Measurements from ENCODE around the gene C1QTNF2.

C1QTNF2 gene

GRCh38 chr5:160371294-160371693, 868 bp upstream of the C1QTNF2 start:
- DNase-seq: no peak

DNA sequence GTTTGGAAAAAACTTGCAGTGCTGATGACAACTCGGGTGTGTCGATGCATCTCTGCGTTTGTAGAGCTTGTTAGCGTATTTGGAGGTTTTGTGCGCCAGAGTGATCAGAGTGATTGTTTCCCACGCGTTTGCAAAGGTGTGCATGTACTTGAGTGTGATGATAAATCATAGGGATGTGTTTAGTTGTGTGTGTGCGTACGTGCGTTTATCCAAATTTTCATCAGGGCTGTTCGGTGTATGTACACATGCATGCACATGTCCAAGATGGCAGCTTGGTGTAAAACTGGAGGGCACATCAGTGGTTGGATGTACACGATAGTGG, 248 bp upstream of the C1QTNF2 start:
- no peak for DNase-seq

- no peak for DNase-seq
Measured at GRCh38 chr5:160367885-160368284, 2.5 kb downstream of the C1QTNF2 start.

DNA sequence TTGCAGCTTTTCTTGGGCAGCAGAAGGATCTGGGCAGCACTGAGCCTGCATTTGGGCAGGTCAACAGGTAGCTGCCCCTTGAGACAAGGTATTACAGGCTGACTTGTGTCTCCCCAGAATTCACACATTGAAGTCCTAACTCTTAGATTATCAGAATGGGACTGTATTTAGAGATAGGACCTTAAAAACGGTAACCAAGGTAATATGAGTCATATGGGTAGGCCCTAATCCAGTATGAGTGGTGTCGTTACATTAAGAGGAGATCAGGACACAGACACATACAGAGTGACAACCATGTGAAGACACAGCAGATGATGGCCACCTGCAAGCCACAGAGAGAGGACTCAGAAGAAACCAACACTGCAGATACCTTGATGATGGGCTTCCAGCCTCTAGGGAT, 3.2 kb downstream of the C1QTNF2 start:
- DNase-seq: no peak

DNA sequence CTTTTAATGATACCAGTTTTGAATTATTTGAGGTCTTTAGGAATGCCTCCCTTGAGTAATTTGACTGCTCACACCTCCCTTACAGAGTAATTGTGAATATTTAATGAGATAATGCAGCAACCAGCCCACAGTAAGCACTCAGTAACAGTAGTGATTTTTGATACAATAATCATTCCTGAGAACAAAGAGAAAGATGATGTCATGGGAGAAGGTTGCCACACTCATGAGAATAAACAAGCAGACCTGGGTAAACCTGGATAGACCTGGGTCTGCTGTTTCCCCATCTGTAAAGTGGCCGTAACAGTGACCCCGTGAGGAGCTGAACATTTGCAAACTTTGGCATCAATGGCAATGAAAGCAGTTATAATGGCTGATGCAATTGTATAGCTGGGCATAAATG, 4.2 kb downstream of the C1QTNF2 start:
- DNase-seq: no peak

DNA sequence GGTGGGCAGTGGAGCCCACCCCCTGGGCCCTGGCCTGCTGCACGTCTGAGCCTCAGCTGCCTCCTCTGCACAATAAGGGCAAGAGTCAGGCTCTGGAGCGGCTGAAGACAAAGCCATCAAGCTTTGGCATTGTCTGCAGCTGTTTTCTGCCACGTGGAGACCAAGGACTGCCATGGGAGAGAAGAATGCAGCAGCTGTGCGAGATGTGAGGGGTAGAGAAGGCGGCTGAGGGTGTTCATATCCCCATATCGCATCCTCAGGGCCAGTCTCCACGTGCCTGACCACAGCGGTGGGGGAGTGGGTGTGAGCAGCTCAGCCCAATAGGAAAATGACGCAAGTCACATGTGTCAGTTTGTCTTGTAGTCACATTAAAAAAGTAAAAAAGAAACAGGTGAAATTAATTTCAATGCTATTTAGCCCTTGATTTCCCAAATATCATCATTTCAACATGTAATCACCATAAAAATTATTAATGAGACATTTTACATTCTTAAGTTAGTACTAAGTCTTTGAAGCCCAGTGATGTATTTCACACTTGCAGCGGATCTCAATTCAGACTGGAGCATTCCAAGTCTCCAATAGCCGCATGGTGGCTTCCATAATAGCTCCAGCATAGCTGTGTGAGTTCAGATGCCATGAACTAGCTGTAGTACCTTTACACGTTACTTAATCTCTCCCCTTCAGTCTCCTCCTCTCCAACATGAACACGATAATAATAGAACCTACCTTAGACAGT, 6.6 kb downstream of the C1QTNF2 start:
- DNase-seq: no peak

GRCh38 chr5:160363211-160363610, 7.2 kb downstream of the C1QTNF2 start:
- DNase-seq: no peak

GRCh38 chr5:160361624-160362228, 8.7 kb downstream of the C1QTNF2 start:
- DNase-seq: no peak

DNA sequence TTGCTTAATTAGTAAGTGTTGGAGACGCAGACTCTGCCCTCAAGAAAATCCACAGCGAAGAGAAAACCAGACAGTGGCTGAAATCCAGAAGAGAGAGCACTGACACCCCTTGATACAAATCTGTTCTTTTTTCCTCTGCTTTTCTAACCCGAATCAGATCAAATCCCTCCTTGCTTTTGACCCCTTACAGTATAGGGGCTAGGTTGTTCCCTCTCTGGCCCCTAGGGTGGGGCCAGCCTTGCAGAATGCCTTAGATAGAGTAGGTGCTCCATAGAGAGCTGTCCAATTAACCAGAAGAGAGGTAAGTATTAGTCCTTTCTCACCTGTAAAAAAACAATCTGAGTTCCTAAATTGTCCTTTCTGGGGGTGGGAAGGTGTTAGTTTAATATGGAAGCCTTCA, 10.1 kb downstream of the C1QTNF2 start:
- DNase-seq: no peak

GRCh38 chr5:160359816-160360215, 10.6 kb downstream of the C1QTNF2 start:
- DNase-seq: no peak

DNA sequence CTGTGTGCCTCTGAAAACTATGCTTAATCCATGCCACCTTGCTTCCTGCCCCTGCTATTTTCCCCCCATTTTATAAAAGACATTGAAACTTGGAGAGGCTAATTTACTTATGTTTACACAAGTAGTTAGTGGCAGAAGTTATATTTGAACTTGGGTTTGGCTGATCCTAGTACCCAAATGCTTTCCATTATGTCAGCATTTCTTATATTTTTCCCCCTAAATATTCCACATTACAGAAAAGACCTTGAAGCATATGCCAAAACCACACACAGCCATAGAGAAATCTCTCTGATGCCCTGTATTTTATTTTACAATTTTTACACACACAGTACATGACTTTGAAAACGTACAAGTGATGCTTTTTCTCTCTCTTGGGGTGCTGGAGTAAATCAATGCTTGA, 11.2 kb downstream of the C1QTNF2 start:
- DNase-seq: no peak

DNA sequence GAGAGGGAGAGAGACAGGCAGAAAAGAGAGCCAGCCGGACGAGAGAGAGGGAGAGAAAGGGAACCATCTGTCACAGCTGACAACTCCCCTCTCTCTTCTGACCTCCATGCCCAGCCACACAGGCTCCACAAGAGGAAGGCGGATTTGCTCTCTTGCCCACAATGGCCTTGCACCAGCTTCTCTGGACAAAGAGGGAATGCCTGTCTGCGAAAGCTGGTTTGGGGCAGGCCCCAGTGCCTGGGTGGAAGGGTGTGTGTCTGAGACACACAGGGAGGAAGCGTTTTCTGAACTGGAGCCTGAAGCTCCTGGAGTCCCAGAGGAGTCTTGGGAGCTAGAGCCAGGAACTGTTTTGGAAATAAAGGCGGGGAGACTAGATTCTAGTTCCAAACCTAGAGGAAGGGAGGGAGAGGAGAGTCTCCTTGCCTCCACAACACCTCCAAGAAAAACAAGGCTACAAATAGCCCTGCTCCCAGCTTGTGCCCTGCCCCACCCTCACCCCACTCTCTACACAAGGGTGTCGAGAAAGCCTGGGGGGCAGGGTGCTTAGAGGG, 12.5 kb downstream of the C1QTNF2 start:
- no peak for DNase-seq

DNA sequence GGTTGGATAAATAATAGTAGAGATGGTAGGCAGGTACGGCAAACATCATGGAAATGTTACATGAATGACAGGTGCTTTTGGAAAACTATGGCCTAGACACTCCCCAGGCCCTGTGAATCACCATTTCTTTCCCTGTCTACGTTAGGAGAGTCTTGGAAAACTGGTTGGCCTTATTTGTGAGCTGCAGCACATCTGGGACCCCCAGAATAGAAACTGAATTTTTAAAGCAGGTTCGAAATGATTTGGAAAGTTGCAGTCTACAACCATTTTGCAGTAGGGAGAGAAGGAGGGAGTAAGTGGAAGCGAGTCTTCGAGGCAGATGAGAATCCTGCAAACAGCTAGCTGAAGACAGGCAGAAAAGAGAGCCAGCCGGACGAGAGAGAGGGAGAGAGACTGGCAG, 13.0 kb downstream of the C1QTNF2 start:
- no peak for DNase-seq

- DNase-seq: no peak
Measured at GRCh38 chr5:160356550-160357347, 13.7 kb downstream of the C1QTNF2 start.

DNA sequence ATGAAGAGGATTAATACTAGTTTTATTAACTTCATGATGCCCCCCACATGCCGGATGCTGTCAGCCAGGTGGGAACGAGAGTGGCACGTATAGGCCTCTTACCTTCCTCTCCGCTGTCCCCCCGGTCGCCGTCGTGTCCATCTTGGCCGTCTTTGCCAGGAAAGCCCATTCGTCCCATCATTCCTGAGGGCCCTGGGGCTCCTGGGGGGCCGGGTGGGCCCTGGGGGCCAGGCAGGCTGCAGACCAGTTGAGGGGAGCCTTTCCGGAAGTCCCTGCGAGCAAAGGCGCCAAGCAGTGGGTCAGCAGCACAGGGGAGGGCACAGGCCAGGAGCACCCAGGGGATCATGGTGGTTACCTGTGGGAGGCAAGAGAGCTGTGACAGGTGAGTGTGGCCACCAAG, 15.8 kb downstream of the C1QTNF2 start:
- DNase-seq: no peak

GRCh38 chr5:160353379-160353778, 17.0 kb downstream of the C1QTNF2 start:
- no peak for DNase-seq

DNA sequence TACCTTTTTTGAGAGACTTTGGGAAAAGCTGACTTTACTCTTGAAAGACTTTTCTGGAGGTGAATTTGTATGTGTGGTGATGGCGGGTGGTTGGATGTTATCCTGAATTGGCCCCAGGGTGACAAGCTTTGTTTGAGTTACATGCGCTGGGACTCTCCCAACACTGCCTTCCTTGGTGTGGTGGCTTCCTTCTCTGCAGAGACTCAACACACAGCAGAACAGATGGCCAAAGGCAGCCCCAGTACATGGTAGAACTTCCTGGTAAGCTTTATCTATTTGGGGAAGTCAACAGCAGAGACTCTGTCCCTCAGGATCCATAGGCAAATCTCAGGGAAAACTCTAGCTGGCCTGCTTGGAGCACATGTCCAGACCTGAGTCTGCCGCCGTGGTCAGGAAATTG, 18.1 kb downstream of the C1QTNF2 start:
- no peak for DNase-seq

DNA sequence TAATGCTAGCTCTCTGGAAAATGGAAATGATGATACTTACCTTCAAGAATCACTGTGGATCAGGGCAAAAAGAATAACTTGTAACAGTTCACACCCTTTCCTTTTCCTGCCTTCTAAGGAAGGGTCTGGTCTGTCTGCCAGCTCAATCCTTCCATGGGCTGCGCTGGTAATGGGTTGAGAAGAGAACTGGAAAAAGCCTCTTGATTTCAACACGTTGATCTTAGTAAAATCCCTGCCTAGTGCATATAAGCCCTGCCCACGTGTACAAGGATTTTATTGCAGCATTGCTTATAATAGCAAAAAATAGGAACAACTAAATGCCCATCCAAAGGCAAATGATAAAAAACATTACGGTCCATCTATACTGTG, 20.5 kb downstream of the C1QTNF2 start:
- DNase-seq: no peak

DNA sequence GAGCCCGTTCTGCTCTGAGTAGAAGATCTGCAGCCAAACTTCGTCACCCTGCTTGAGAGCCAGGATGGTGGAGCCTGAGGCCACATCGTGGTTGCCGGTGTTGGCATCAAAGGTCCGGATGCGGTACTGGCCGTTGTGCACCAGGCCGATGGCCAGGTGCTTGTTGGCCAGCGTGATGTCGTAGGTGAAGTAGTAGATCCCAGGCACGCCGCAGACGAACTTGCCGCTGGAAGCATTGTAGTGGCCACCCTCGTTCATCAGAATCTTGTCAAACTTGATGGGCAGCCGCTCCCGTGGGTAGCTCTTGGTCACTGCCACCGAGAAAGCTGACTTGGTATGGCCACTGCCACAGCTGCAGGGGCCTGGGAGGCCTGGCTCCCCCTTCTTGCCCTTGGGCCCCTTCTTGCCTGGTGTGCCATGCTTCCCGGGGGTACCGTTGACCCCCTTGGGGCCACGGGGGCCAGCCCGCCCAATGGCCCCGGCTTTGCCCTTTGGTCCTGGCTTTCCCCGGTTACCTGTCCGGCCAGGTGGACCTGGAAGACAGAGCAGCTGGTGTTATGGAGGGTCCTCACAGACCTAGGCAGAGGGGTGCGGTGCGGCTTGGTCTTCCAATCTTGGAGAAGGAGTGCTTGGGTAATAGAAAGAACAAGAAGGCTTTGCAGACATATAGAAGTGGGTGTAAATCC, 21.0 kb downstream of the C1QTNF2 start:
- no peak for DNase-seq

DNA sequence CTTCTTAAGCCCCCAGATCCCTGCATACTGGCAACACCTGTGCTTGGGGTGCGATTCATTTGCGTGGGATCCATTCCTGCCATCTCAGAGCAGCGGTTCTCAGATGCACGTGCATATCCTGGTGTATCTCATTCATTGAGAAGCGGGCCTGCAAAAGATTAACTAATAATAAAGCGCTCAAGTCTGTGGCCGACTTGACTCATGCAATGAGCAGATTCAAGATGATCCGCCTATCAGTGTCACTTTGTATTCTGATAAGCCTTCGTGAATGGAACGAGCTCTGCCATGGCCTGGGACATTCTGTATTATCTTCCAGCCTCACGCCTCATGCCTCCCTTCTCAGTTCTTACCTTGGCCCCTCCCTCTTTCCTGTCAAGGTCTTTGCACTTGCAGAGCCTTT, 22.3 kb downstream of the C1QTNF2 start:
- no peak for DNase-seq

DNA sequence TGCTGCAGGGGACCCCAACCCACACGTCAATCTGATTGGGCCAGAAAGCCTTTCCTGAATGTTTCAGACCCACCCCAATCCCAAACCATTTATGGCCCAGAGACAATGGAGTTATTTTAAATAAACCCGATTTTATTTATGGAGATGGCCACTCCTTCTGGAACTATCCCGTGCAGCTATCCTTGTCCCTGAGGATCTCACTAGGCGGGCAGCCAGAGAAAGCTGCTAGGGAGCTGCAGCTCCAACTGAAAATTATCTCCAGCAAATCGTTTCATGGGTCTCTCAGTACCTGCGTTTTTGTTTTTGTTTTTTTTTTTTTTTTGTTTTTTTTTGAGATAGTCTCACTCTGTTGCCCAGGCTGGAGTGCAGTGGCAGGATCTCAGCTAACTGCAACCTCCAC, 23.0 kb downstream of the C1QTNF2 start:
- no peak for DNase-seq

- no peak for DNase-seq
Measured at GRCh38 chr5:160342413-160342941, 27.9 kb downstream of the C1QTNF2 start.

DNA sequence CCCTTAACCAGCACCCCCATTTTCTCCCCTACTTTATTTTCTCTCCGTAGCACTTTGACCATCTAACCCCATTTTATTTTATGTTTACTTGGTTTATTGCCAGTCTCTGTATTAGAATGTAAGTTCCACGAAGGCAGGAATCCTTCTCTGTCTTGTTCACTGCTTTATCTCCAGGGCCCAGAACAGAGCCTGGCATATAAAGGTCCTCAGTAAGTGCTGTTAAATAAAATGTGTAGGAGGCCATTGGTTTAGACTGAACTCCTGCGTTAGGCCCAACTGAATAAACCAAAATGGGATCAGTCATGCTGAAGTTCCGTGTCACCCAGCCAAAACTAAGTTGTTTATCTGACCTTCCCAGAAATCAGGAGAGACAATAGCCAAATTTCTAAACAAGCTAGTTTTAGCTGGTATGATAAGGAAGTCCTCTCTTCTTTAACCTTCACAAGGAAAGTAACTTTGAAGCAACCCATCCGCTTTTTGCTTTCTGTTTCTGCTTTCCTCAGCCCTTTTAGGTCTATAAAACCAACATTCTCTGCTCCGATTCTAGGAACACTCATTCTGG, 29.0 kb downstream of the C1QTNF2 start:
- DNase-seq: no peak
